A673 (cell line): ENCODE results near the gene BTG4. TPM values are rescaled to one million over a fixed set of nuclear protein-coding genes. Genes with fewer than 3 reads are reported as not detected.

ENCODE experiments used
- BruUV-seq: library from RNA; stranded (reverse); fragments of 400-500 nt; replicated peaks from 2 replicates; lab custom pipeline; 2021; lab: Mats Ljungman, UMichigan
- CTCF ChIA-PET: fragments of 300-600 bp; sonication (Branson Sonifier 250); formaldehyde crosslinking; loops from one replicate; lab custom pipeline; 2022; ENCODE audit warnings: antibody characterized with exemption; lab: Charles Lee
- POLR2A ChIA-PET: fragments of 300-600 bp; sonication (Branson Sonifier 250); formaldehyde crosslinking; loops from one replicate; lab custom pipeline; 2022; ENCODE audit warnings: antibody characterized with exemption; ENCODE audit not compliant: low non-redundant PET; lab: Charles Lee
- DNase-seq: peaks from one replicate; pipeline ENCODE4 v3.0.0-alpha.2; 2015; ENCODE audit warnings: low spot score
- H3K27ac ChIP-seq: fragments of 200-600 bp; sonication (generic); 2 replicates; pipeline ENCODE4 v1.5.1; 2016; ENCODE audit warnings: mixed run types, low read depth, mild to moderate bottlenecking, mixed read lengths, antibody characterized with exemption, low read length; ENCODE audit not compliant: poor library complexity, severe bottlenecking
- H3K27me3 ChIP-seq: fragments of 200-600 bp; sonication (generic); replicated peaks from 2 replicates; pipeline ENCODE4 v1.6.1; 2017; ENCODE audit warnings: mixed run types, low read depth, mild to moderate bottlenecking, mixed read lengths, antibody characterized with exemption, low read length; ENCODE audit not compliant: insufficient read depth, poor library complexity
- H3K36me3 ChIP-seq: fragments of 200-600 bp; sonication (generic); 2 replicates; pipeline ENCODE4 v1.6.1; 2016; ENCODE audit warnings: mixed run types, mild to moderate bottlenecking, mixed read lengths, antibody characterized with exemption, low read length; ENCODE audit not compliant: insufficient read depth, poor library complexity, severe bottlenecking
- H3K4me1 ChIP-seq: fragments of 200-600 bp; sonication (generic); 2 replicates; pipeline ENCODE4 v1.6.1; 2017; ENCODE audit warnings: mixed run types, mild to moderate bottlenecking, mixed read lengths, antibody characterized with exemption, low read length; ENCODE audit not compliant: insufficient read depth, poor library complexity, severe bottlenecking
- H3K4me3 ChIP-seq: fragments of 200-600 bp; sonication (generic); 2 replicates; pipeline ENCODE4 v1.5.1; 2016; ENCODE audit warnings: low read depth, mixed run types, mild to moderate bottlenecking, mixed read lengths, low read length; ENCODE audit not compliant: poor library complexity, severe bottlenecking
- H3K9me3 ChIP-seq: fragments of 200-600 bp; sonication (generic); 2 replicates; pipeline ENCODE4 v1.6.1; 2016; ENCODE audit warnings: mixed run types, low read depth, mild to moderate bottlenecking, mixed read lengths, antibody characterized with exemption, low read length; ENCODE audit not compliant: poor library complexity, severe bottlenecking
- EZH2 ChIP-seq: fragments of 200-600 bp; sonication (generic); IDR thresholded peaks from 2 replicates; pipeline ENCODE4 v1.6.1; 2017; ENCODE audit warnings: borderline replicate concordance, low read depth, mild to moderate bottlenecking, mixed read lengths, antibody characterized with exemption, low read length; ENCODE audit not compliant: poor library complexity, severe bottlenecking
- intact Hi-C: fragments of 100-400 bp; cut with micrococcal nuclease; formaldehyde crosslinking; loops from one replicate; pipeline ENCODE4 v1.10.0; 2022; ENCODE audit not compliant: unreplicated experiment
- total RNA-seq: library from RNA; stranded (reverse); gene quantifications from 2 replicates; pipeline ENCODE4 v1.2.3, GENCODE V29; 2021
- TF ChIP-seq, protein P1 (sequence below): fragments of 300-800, 200-600 bp; sonication (generic); conservative IDR thresholded peaks from 2 replicates; pipeline ENCODE4 v1.5.1; 2017; ENCODE audit warnings: low read depth, mild to moderate bottlenecking, antibody characterized with exemption, low read length, moderate library complexity, mixed read lengths

The BTG4 gene
- total RNA-seq, 1 experiment from 2014 or later, result not detected

DNA sequence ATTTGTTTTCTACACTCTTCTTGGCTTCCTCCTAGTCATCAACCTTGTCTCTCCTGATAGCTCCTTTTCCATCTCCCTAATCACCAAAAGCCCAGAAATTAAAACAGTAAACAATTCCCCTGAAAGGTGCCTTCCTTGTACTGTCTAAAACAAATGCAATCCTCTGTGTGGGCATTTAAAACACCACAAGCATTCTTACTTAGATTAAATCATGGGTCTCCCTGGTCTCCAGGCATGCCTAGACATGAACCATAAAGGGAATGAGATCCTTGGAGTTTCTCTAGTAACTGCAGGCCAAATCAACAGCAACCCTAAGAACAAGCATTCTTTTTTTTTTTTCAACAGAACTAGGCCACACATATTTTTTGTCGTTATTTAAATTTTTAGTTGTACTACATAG lies 1.9 kb downstream of the BTG4 start:
- H3K27me3 ChIP-seq, result no peaks in the 10 kb centered on the region
- TF ChIP-seq EZH2, result no peak
- TF ChIP-seq, protein P1, sequence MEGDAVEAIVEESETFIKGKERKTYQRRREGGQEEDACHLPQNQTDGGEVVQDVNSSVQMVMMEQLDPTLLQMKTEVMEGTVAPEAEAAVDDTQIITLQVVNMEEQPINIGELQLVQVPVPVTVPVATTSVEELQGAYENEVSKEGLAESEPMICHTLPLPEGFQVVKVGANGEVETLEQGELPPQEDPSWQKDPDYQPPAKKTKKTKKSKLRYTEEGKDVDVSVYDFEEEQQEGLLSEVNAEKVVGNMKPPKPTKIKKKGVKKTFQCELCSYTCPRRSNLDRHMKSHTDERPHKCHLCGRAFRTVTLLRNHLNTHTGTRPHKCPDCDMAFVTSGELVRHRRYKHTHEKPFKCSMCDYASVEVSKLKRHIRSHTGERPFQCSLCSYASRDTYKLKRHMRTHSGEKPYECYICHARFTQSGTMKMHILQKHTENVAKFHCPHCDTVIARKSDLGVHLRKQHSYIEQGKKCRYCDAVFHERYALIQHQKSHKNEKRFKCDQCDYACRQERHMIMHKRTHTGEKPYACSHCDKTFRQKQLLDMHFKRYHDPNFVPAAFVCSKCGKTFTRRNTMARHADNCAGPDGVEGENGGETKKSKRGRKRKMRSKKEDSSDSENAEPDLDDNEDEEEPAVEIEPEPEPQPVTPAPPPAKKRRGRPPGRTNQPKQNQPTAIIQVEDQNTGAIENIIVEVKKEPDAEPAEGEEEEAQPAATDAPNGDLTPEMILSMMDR, result no peak
- no TSS peak for BruUV-seq
- H3K4me1 ChIP-seq, result peaks cover 11% of the 10 kb centered on the region
- ChIA-PET CTCF (no interaction called here), POLR2A (interaction anchor here (0.7 kb wide), 1 partner anchor 22 kb away, joined by 3 read pairs; no protein-coding TSS in a partner anchor)
- no peak overlapping the region for H3K27ac ChIP-seq
- no peaks in the 10 kb centered on the region for H3K9me3 ChIP-seq
- no peak for DNase-seq
- H3K36me3 ChIP-seq, result no peaks in the 10 kb centered on the region
- H3K4me3 ChIP-seq, result no peak overlapping the region
- intact Hi-C loops, result no loop called here

DNA sequence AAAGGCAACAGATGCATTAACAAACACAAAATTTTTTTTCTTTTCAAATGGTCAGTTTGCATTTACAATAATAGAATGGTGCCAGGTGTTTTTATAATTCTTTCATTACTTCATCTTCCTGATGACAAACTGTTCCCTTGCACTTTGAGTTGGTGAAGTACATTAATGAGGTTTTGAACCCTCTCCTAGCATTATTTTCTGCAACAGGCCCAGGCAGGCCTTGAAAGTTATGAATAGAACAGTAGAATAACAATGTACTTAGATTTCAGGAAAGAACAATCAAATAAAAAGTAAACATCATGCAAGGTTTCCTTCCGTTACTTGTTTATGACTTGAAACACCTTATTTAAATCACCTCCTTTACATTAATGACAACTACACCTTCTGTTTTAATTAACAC lies 9.6 kb downstream of the BTG4 start:
- POLR2A ChIA-PET, result no interaction called here
- no peaks in the 10 kb centered on the region for H3K4me1 ChIP-seq
- no peak overlapping the region for H3K4me3 ChIP-seq
- CTCF ChIA-PET, result no interaction called here
- H3K27me3 ChIP-seq, result peaks cover 4% of the 10 kb centered on the region
- no peaks in the 10 kb centered on the region for H3K36me3 ChIP-seq
- H3K9me3 ChIP-seq, result no peaks in the 10 kb centered on the region
- no TSS peak for BruUV-seq
- no peak overlapping the region for H3K27ac ChIP-seq
- TF ChIP-seq, protein P1, result no peak
- no peak for TF ChIP-seq EZH2
- no peak for DNase-seq
- intact Hi-C loops, result no loop called here

DNA sequence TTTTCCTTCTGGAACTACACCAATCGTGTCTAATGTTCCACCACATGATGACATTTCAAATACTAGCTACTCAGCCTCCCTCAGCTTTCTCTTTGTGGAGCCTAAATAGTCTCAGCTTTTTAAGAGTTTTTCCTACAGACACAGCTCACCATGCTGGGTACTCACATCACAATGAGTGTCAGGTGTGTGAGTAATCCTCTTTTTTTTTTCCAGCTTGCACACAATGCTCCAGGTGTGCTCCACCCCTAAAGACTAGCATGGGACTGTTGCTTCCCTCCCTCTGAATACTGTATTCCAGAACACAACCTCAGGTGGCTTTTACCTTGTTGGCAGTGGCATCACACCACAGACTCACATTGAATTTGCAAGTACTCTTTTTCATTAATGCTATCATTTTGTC lies 11.7 kb downstream of the BTG4 start:
- no peaks in the 10 kb centered on the region for H3K36me3 ChIP-seq
- no peak for DNase-seq
- no peaks in the 10 kb centered on the region for H3K4me1 ChIP-seq
- ChIA-PET CTCF (no interaction called here), POLR2A (no interaction called here)
- intact Hi-C loops, result no loop called here
- H3K27me3 ChIP-seq, result peaks cover 4% of the 10 kb centered on the region
- TF ChIP-seq, protein P1, result no peak
- no peak for TF ChIP-seq EZH2
- no peak overlapping the region for H3K27ac ChIP-seq
- BruUV-seq, result no TSS peak
- no peaks in the 10 kb centered on the region for H3K9me3 ChIP-seq
- H3K4me3 ChIP-seq, result no peak overlapping the region
